HG03108 (cell line): Measurements from ENCODE around the gene SMG6.
"Not testable (repeated sequence)": the region's sequence is repeated elsewhere in the genome, so short reads cannot be mapped to it uniquely, and the experiment has no call there.

Experiments
- ATAC-seq: cut with Tn5 transposase; IDR thresholded peaks from one replicate; pipeline ENCODE4 v1.9.1; 2021; ENCODE audit warnings: moderate library complexity; ENCODE audit not compliant: unreplicated experiment

Gene SMG6

DNA sequence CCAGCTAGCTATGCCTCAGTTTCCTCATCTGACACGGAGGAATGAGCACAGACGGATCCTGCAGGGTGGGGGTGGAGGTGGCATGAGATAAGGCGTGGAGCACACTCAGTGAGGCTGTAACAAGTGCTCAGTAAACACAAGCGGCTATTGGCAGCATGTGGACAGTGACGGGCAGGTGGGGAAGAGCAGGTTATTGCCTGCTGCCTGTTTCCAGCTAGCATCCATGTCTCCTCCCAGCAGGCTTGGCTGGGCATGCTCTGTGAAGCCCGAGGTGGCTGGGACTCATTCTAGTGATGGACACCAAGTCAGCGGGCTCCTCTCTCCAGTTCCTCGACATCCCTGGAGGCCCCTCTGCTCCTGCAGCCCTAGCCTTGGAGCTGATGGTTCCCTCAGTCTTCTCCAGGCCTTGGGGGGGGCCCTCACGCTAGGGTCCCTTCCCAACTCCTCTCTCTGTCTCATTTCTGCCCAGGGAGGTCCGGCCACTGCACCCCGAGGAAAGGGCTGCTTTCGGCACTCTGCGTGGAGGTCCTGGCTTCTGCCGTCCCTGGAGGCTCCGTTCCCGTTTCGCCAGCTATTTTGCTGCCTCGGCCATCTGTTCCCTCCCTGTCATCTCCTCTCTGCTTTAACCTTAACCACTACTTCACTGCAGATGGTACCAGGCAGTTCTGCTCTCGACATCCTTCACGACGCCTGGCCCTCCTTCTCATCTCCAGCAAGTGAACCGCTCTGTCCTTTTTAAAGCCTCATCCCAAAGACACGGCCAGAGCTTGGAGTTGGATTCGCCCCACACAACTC, 284.7 kb downstream of the SMG6 start:
- no peak for ATAC-seq

DNA sequence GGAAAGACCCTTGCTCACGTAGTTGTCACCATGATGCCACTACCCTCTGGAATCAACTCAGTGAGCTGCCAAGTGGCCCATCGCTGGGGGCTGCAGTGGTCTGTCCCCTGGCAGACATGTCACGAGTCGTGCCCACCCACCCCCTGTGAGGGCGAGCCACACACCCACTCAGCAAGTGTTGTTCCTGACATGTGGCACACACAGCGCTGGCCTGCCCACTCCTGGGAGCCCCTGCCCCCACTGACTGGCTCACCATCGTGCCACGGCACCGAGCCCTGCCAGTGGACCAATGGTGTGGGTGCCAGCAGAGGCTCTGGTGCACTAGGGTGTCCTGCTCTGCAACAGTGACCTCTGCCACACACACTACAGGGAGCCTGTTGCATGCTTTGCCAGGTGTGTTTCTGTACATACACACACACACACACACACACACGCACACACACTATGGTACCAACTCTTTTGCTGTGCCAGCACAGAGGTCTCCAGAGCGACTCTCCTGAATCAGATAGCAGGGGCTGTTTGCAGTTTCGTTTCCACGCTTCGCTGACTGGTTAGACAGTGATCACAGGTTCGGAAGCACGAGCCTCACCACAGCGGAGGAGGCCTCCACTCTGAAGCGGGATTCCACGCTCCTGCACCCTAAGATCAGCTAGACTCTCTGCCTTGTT, 286.2 kb downstream of the SMG6 start:
- no peak for ATAC-seq

DNA sequence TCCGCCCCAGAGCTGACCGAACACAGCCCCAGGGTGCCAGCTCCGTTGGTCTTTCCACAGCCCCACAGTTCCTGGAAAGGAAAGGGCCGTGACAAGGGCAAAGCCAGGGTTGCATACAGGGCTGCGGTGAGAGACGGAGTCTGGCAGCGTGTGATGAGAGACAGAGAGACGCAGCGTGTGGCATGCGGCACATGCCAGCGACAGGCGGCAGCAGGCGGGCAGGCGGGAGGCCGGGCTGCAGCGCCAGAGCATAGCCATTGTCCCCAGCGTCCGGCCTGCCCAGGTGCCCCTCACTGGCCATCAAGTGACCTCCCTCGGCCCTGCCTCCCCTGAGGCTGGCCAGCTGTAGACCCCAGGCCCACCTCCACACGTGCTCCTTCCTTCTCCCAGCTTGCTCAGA, 287.1 kb downstream of the SMG6 start:
- no peak for ATAC-seq

DNA sequence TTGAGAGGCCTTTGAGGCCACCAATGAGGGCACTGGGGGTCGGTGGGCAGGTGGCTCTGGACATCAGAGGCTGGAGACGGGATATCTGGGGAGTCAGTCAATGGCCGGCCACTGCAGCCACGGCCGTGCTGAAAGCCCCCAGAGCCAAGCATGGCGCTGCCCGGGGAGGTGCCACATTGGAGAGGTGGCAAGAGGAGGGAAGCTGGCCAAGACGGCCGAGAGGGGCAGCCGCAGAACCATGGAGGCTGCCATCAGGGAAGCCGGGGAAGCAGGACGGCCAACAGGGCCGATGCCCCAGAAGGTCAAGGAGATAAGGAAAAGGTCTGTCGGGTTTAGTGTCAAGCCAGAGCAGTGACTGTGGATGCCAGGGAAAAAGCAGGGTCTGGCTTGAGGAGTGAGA, 288.3 kb downstream of the SMG6 start:
- no peak for ATAC-seq

DNA sequence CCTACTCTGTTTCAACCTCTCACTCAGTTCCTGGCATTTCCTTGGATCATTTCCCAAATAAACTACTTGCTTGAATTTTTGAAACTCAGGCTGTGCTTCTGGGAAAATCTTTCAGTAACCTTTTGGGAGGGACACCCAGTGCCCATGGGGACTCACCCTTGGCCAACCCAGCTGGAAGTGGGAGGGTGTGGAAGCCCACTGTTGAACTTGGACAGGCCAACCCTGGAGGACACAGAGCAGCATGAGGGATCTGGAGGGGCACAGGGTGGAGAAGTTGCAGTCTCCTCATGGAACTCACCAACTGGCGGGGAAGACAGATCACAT, 289.6 kb downstream of the SMG6 start:
- ATAC-seq, result no peak

DNA sequence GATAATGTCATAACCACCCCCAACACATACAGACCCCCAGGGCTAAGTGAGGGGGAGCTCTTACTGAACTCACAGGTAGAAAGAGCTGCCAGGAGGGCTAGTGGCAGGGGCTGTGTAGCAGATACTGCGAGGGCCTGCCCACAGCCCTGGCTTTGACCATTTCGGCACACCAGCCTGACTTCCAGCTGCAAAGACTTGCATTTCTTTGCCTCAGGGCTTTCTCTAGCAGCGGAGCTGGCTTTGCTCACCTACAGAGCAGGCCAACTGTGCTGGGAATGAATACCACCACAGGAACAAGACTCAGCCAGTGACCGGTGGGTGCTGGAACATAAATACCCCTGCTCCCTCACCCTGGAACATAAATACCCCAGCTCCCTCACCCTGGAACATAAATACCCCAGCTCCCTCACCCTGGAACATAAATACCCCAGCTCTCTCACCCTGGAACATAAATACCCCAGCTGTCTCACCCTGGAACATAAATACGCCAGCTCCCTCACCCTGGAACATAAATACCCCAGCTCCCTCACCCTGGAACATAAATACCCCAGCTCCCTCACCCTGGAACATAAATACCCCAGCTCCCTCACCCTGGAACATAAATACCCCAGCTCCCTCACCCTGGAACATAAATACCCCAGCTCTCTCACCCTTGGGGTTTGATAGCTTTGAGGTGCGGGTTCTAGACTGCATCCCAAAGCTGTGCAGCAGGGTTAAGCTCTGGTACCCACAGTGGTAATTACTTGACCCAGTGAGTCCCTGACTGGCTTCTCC, 290.2 kb downstream of the SMG6 start:
- not testable (repeated sequence) for ATAC-seq

DNA sequence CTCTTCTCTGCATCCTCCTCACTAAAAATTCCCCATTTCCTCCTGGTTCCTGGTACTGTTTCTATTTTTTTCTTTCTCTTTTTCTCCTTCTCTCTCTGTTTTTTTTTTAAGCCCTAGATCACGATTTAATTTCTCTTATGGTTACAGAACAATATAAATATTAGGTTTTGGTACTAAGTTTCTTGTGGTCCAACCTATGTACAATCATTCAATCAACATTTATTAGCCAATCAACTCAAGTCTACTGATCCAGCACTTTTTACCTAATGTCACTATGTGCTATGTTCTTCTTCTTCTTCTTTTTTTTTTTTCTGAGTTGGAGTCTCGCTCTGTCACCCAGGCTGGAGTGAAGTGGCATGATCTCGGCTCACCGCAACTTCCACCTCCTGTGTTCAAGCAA, 291.1 kb downstream of the SMG6 start:
- no peak for ATAC-seq

DNA sequence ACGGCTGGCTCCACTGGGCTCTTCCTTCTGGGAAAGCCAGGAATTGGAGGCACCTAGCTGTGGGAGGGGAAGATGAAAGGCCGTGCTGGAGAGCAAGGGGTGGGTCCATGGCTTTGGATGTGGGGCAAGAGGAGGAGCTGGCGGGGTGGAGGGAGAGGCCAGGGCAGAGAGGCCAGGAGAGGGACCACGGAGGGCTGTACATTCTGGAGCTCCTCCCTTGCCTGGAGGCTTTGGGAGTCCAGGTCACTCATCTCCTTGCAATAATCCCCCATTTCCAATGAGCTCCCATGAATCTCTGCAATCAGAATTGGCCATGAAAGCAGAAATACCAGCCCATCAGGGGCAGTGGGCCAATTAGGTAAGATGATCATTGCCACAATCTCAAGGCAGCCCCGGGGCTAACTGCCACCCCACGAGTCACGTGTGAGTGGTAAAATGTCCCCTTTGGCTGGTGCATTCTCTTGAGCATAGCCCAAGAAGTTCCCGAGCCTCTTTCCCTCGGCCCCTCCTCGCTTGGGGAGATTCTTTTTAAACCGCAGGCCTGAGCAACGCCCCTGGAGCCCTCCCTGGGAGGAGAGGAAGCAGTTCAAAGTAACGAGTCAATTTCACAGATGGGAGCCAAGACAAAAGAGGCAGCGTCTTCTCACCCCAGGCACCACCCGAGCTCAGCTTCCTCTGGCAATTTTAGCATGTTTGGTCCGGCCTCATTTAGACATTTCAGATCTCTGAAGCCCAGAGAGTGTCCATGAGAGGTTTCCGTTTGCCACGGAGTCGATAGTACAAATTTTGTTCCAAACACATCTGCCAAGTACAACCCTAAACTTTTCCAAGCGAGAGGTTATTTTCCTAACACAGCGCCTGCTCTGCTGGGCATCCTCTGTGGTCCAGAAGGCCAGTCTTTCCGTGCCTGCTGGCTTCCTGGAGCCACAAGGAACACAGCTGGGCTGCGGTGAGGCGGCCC, 291.9 kb downstream of the SMG6 start:
- no peak for ATAC-seq
